Prostate gland (tissue), 2 donors: ENCODE results near the gene ALG11. TPM values are rescaled to one million over a fixed set of nuclear protein-coding genes. Genes with fewer than 3 reads are reported as not detected.

Source experiments
- DNase-seq: peaks from one replicate; pipeline ENCODE4 v3.0.0-alpha.2; 2019; ENCODE audit warnings: low spot score
- H3K27ac ChIP-seq, 2 donors: fragments of 200-600 bp; sonication (generic); 2 replicates each; pipeline ENCODE4 v1.5.1; 2017 to 2019
- H3K27me3 ChIP-seq: fragments of 200-600 bp; sonication (generic); replicated peaks from 2 replicates; pipeline ENCODE4 v1.5.1; 2019; ENCODE audit not compliant: insufficient read depth
- H3K36me3 ChIP-seq, 2 donors: fragments of 200-600 bp; sonication (generic); 1 replicate in 1 of 2; 2 replicates in 1 of 2; pipeline versions ENCODE4 v1.5.1 to v1.8.1; 2017 to 2019
- H3K4me1 ChIP-seq: fragments of 200-600 bp; sonication (generic); replicated peaks from 2 replicates; pipeline ENCODE4 v1.5.1; 2019
- H3K4me3 ChIP-seq, 2 donors: fragments of 200-600 bp; sonication (generic); 2 replicates each; pipeline ENCODE4 v1.5.1; 2017 to 2019
- H3K9me3 ChIP-seq: fragments of 200-600 bp; sonication (generic); 2 replicates; pipeline ENCODE4 v1.5.1; 2017
- CTCF ChIP-seq, 4 experiments: fragments of 200-600 bp in 2 of 4; fragments of 450-650 bp in 2 of 4; sonication (generic) in 2 of 4; IDR thresholded peaks; 1 replicate in 3 of 4; 2 replicates in 1 of 4; pipeline ENCODE4 v1.5.1; 2016 to 2019; ENCODE audit warnings: antibody characterized with exemption in 4 of 4, mild to moderate bottlenecking in 2 of 4, moderate library complexity in 2 of 4
- POLR2A ChIP-seq: fragments of 450-650 bp; IDR thresholded peaks from one replicate; pipeline ENCODE4 v1.6.1; 2016; ENCODE audit warnings: antibody characterized with exemption, mild to moderate bottlenecking
- WGBS: methylation state at CpG from one replicate; pipeline ENCODE4 v1.1.5; 2018; 5-methylcytosine and 5-hydroxymethylcytosine counted together
- intact Hi-C: fragments of 100-400 bp; cut with DNase I; formaldehyde crosslinking; loops from one replicate; pipeline ENCODE4 v1.14.2; 2022
- total RNA-seq, 2 donors: library from RNA; depleted of rRNA; stranded (reverse); fragments of >200 nt; gene quantifications; one replicate each; pipeline ENCODE4 v1.1.0, GENCODE V29; 2016

ALG11 gene
- total RNA-seq, 2 donors from 2014 or later: 28.9 to 34.1 TPM

GRCh38 chr13:52070929-52071523 is 58.8 kb downstream of the ALG11 start:
- no peaks in the 10 kb centered on the region for H3K27me3 ChIP-seq
- TF ChIP-seq POLR2A: no peak
- TF ChIP-seq CTCF (IDR thresholded peaks at IDR 0.05): peak in 1 of 4 experiments; percentile 11
- H3K9me3 ChIP-seq: no peaks in the 10 kb centered on the region
- H3K27ac ChIP-seq: no peak overlapping the region
- no peaks in the 10 kb centered on the region for H3K36me3 ChIP-seq
- no peak overlapping the region for H3K4me3 ChIP-seq
- WGBS: 94% methylated on average over 1 of the region's 1 CpG
- no peaks in the 10 kb centered on the region for H3K4me1 ChIP-seq
- DNase-seq: no peak
- intact Hi-C loops: no loop called here

Other genes starting within 250 kb of the ALG11 start
- 10 to 100 TPM; 18.7 to 19.8 TPM for gene DHRS12, start 208.2 kb upstream of the ALG11 start, total RNA-seq
- under 1 TPM in 1 of 2 donors, not detected in 1; 0.28 TPM for gene TMEM272, start 167.2 kb upstream of the ALG11 start, total RNA-seq
- 10 to 100 TPM in 1 of 2 donors, not detected in 1; 11.5 TPM for gene CCDC70, start 150.4 kb upstream of the ALG11 start, total RNA-seq
- 1 to 10 TPM; 6.2 to 8.2 TPM for gene ATP7B, start 948 bp upstream of the ALG11 start, total RNA-seq
- gene UTP14C, start 12.3 kb downstream of the ALG11 start, total RNA-seq: 10 to 100 TPM; 19.1 to 26.1 TPM
- 1 to 10 TPM; 1.2 to 2.3 TPM for gene NEK5, start 116.7 kb downstream of the ALG11 start, total RNA-seq
- gene NEK3, start 147.2 kb downstream of the ALG11 start, total RNA-seq: 10 to 100 TPM; 12.9 to 36.8 TPM